Esophagus (tissue), 2 donors: ENCODE measurements around the gene NDUFS2. TPM values are rescaled to one million over a fixed set of nuclear protein-coding genes. Genes with fewer than 3 reads are reported as not detected.
"Not testable (repeated sequence)": the region's sequence is repeated elsewhere in the genome, so short reads cannot be mapped to it uniquely, and the experiment has no call there.

Experiments used
- H3K27ac ChIP-seq, 2 donors: one replicate each; pipeline ENCODE4 v1.5.1; 2013; ENCODE audit warnings: low read depth in 2 of 2, mild to moderate bottlenecking in 2 of 2, inconsistent platforms in 1 of 2, low read length in 1 of 2, moderate library complexity in 1 of 2
- H3K27me3 ChIP-seq, 2 donors: one replicate each; pipeline ENCODE4 v1.6.1; 2013; ENCODE audit warnings: low read length in 2 of 2, control low read depth in 1 of 2, mild to moderate bottlenecking in 1 of 2; ENCODE audit not compliant: insufficient read depth in 2 of 2, control insufficient read depth in 1 of 2
- H3K36me3 ChIP-seq, 2 donors: one replicate each; pipeline ENCODE4 v1.6.1; 2013; ENCODE audit warnings: low read length in 1 of 2; ENCODE audit not compliant: control insufficient read depth in 2 of 2, insufficient read depth in 2 of 2
- H3K4me1 ChIP-seq, 2 donors: one replicate each; pipeline ENCODE4 v1.6.1; 2013; ENCODE audit warnings: low read length in 1 of 2; ENCODE audit not compliant: control insufficient read depth in 2 of 2, insufficient read depth in 2 of 2
- H3K4me3 ChIP-seq, 2 donors: one replicate each; pipeline ENCODE4 v1.5.1; 2013; ENCODE audit warnings: low read length in 2 of 2, mild to moderate bottlenecking in 2 of 2, low read depth in 1 of 2, moderate library complexity in 1 of 2
- H3K9me3 ChIP-seq, 2 donors: one replicate each; pipeline ENCODE4 v1.6.1; 2013; ENCODE audit warnings: mild to moderate bottlenecking in 2 of 2, low read depth in 1 of 2, low read length in 1 of 2, moderate library complexity in 1 of 2; ENCODE audit not compliant: control insufficient read depth in 2 of 2, insufficient read depth in 1 of 2
- WGBS, 2 donors: extraction: QIAGEN DNeasy Blood & Tissue Kit; methylation state at CpG; one replicate each; pipeline ENCODE4 v1.1.7; 2013; 5-methylcytosine and 5-hydroxymethylcytosine counted together
- polyA plus RNA-seq, 2 donors: library from polyadenylated mRNA; stranded (reverse); fragments of 200-250 nt; gene quantifications; one replicate each; pipeline ENCODE4 v1.2.3, GENCODE V29; 2013
- donor health status: healthy with polysubstance abuse.
- donor health status: Bipolar disorder and iron deficiency.

The NDUFS2 gene
- polyA plus RNA-seq, 2 donors: 27.8 to 76.0 TPM

GRCh38 chr1:161235957-161236775 lies 34.0 kb downstream of the NDUFS2 start:
- no peaks in the 10 kb centered on the region for H3K9me3 ChIP-seq
- no peak overlapping the region for H3K27ac ChIP-seq
- no peaks in the 10 kb centered on the region for H3K4me1 ChIP-seq
- WGBS, 2 donors: 74 to 85% methylated on average over 5 of the region's 5 CpGs
- H3K36me3 ChIP-seq: no peaks in the 10 kb centered on the region
- no peaks in the 10 kb centered on the region for H3K27me3 ChIP-seq
- no peak overlapping the region for H3K4me3 ChIP-seq

DNA sequence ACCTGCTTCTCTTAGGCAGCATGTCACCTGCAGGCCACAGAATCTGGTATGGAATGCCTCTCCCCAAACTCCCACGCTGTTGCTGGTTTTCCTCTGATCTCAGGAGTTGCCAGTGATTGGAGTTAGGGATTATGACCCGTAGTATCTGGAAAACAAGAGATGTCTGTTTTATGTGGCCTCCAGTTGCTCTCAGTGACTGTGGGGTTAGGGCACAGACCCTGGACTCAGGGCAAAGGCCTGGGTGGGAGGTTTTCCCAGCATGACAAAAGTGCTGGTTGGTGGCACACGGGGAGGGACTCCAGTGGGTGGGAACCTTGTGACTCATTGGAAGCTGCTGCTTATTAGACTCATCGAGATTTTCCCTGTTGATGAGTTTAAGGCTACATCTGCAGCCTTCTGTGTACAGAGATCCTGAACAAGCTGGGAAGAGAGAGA lies 35.9 kb downstream of the NDUFS2 start, which contains the start of gene NR1I3:
TSS of gene NR1I3 (minus strand) at position 165 of the 435 bp plus-strand sequence. CDS start 1,638 bp downstream, outside the sequence.
- Histone ChIP-seq H3K27ac (no peak within 1 kb of the TSS), H3K9me3 (no peaks in the 10 kb centered on the region), H3K36me3 (no peaks in the 10 kb centered on the region), H3K4me3 (no peak within 1 kb of the TSS), H3K4me1 (no peaks in the 10 kb centered on the region), H3K27me3 (no peaks in the 10 kb centered on the region)
- 61 to 63% methylated on average over 4 of the region's 4 CpGs for WGBS, 2 donors

DNA sequence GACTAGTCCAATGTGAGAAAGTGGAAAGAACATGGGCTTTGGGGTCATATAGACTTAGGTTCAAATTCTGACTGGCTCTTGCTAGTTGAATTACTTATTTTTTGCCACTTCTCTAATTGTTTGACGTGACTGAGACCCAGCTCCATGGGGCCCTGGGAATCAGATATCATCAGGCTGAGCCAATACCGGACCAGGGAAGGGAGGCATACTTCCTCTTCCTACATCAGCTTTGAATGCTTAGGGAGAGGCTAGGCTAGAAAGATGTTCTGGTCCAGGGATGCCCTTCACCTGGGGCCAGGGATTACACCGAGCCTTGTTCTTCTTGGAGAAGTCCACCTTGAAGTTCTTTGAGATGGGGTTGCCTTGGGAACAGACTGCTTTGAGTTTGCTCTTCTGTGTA lies 39.5 kb downstream of the NDUFS2 start:
- Histone ChIP-seq H3K27ac (no peak overlapping the region), H3K4me1 (no peaks in the 10 kb centered on the region), H3K9me3 (no peaks in the 10 kb centered on the region), H3K4me3 (no peak overlapping the region), H3K36me3 (no peaks in the 10 kb centered on the region), H3K27me3 (no peaks in the 10 kb centered on the region)
- 79 to 85% methylated on average over 3 of the region's 3 CpGs for WGBS, 2 donors

- Histone ChIP-seq H3K4me1 (no peaks in the 10 kb centered on the region), H3K4me3 (no peak overlapping the region), H3K36me3 (no peaks in the 10 kb centered on the region), H3K9me3 (no peaks in the 10 kb centered on the region), H3K27ac (no peak overlapping the region), H3K27me3 (no peaks in the 10 kb centered on the region)
- 72 to 74% methylated on average over 2 of the region's 2 CpGs for WGBS, 2 donors
Observed at GRCh38 chr1:161242313-161242712, 40.1 kb downstream of the NDUFS2 start.

DNA sequence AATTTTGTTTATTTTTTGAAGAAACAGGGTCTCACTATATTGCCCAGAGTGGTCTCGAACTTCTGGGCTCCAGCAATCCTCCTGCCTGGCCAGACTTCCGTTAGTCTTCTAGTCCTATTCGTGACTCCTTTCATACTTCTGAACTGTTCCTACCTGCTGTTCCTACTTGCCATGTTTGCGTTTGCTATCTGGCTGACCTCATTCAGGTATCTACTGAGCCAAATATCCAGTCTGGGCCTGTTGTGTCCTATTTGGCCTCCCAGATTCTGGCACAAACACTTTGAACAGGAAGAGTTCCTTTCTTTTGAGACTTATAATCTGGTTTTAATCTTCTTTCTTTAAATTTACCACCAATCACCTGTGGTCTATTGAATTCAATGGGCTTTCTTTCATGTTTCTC lies 42.7 kb downstream of the NDUFS2 start:
- no peaks in the 10 kb centered on the region for H3K9me3 ChIP-seq
- peak overlapping the region in 1 of 2 donors; percentile 28 for H3K27ac ChIP-seq
- 51% methylated on average over 4 of the region's 4 CpGs for WGBS, 2 donors
- H3K4me3 ChIP-seq: no peak overlapping the region
- H3K27me3 ChIP-seq: no peaks in the 10 kb centered on the region
- H3K36me3 ChIP-seq: no peaks in the 10 kb centered on the region
- no peaks in the 10 kb centered on the region for H3K4me1 ChIP-seq

- H3K27me3 ChIP-seq, H3K4me3 ChIP-seq, H3K36me3 ChIP-seq, H3K9me3 ChIP-seq, H3K4me1 ChIP-seq, H3K27ac ChIP-seq: not testable (repeated sequence)
- WGBS, 2 donors: 81 to 88% methylated on average over 5 of the region's 5 CpGs
Observed at GRCh38 chr1:161250100-161250499, 47.9 kb downstream of the NDUFS2 start.

- Histone ChIP-seq H3K9me3 (no peaks in the 10 kb centered on the region), H3K36me3 (no peaks in the 10 kb centered on the region), H3K4me3 (no peak overlapping the region), H3K27ac (no peak overlapping the region), H3K4me1 (no peaks in the 10 kb centered on the region), H3K27me3 (no peaks in the 10 kb centered on the region)
- WGBS, 2 donors: 85 to 89% methylated on average over 7 of the region's 7 CpGs
Observed at GRCh38 chr1:161250829-161251228, 48.7 kb downstream of the NDUFS2 start.

- no peak overlapping the region for H3K27ac ChIP-seq
- no peak overlapping the region for H3K4me3 ChIP-seq
- no peaks in the 10 kb centered on the region for H3K36me3 ChIP-seq
- H3K27me3 ChIP-seq: no peaks in the 10 kb centered on the region
- H3K9me3 ChIP-seq: no peaks in the 10 kb centered on the region
- 97% methylated on average over 8 of the region's 8 CpGs for WGBS, 2 donors
- no peaks in the 10 kb centered on the region for H3K4me1 ChIP-seq
Observed at GRCh38 chr1:161251579-161251978, 49.4 kb downstream of the NDUFS2 start.

- H3K27me3 ChIP-seq, H3K36me3 ChIP-seq, H3K27ac ChIP-seq, H3K9me3 ChIP-seq, H3K4me3 ChIP-seq, H3K4me1 ChIP-seq: not testable (repeated sequence)
- 80 to 81% methylated on average over 5 of the region's 5 CpGs for WGBS, 2 donors
Observed at GRCh38 chr1:161255302-161255701, 53.1 kb downstream of the NDUFS2 start.

GRCh38 chr1:161255955-161256520 lies 53.9 kb downstream of the NDUFS2 start:
- H3K27me3 ChIP-seq, H3K4me3 ChIP-seq, H3K4me1 ChIP-seq, H3K9me3 ChIP-seq, H3K36me3 ChIP-seq: not testable (repeated sequence)
- peak overlapping the region in 1 of 2 donors; percentile 31 for H3K27ac ChIP-seq
- 60 to 62% methylated on average over 4 of the region's 4 CpGs for WGBS, 2 donors
